Thoracic aorta (tissue), 2 donors: ENCODE measurements around the gene ATP6V1G3. TPM values are rescaled to one million over a fixed set of nuclear protein-coding genes. Genes with fewer than 3 reads are reported as not detected.

Experiments used
- ATAC-seq: fragments of 150-250 bp; one replicate; pipeline ENCODE4 v1.8.0; 2017; ENCODE audit warnings: low read depth; ENCODE audit not compliant: insufficient number of reproducible peaks, low FRiP score
- DNase-seq: peaks from one replicate; pipeline ENCODE4 v3.0.0-alpha.2; 2020; ENCODE audit warnings: low spot score
- H3K27ac ChIP-seq, 2 donors: fragments of 200-600 bp; sonication (generic); 1 replicate in 1 of 2; 2 replicates in 1 of 2; pipeline ENCODE4 v1.5.1; 2016; ENCODE audit warnings: mild to moderate bottlenecking in 2 of 2, moderate library complexity in 2 of 2
- H3K27me3 ChIP-seq: fragments of 200-600 bp; sonication (generic); replicated peaks from 2 replicates; pipeline ENCODE4 v1.6.0; 2016; ENCODE audit warnings: mild to moderate bottlenecking; ENCODE audit not compliant: insufficient read depth
- H3K36me3 ChIP-seq: fragments of 200-600 bp; sonication (generic); one replicate; pipeline ENCODE4 v1.5.1; 2016
- H3K4me1 ChIP-seq, 2 donors: fragments of 200-600 bp; sonication (generic); 1 replicate in 1 of 2; 2 replicates in 1 of 2; pipeline versions ENCODE4 v1.5.1 to v1.6.0; 2016; ENCODE audit warnings: low read depth in 2 of 2, mild to moderate bottlenecking in 1 of 2; ENCODE audit not compliant: control insufficient read depth in 1 of 2
- H3K4me3 ChIP-seq: fragments of 200-600 bp; sonication (generic); 2 replicates; pipeline ENCODE4 v1.5.1; 2016; ENCODE audit warnings: mild to moderate bottlenecking
- H3K9me3 ChIP-seq: fragments of 200-600 bp; sonication (generic); 2 replicates; pipeline ENCODE4 v1.5.1; 2016
- CTCF ChIP-seq: fragments of 200-600 bp; sonication (generic); IDR thresholded peaks from one replicate; pipeline ENCODE4 v1.5.1; 2019; ENCODE audit warnings: antibody characterized with exemption
- total RNA-seq, 2 donors: library from RNA; depleted of rRNA; stranded (reverse); fragments of >200 nt; gene quantifications; one replicate each; pipeline versions ENCODE4 v1.1.0 to v1.2.3, GENCODE V29; 2016

ATP6V1G3 gene
- total RNA-seq, 2 donors from 2014 or later: not detected

- Histone ChIP-seq H3K9me3 (no peaks in the 10 kb centered on the region), H3K4me3 (no peak overlapping the region), H3K27ac (no peak overlapping the region), H3K27me3 (no peaks in the 10 kb centered on the region), H3K36me3 (no peaks in the 10 kb centered on the region), H3K4me1 (no peaks in the 10 kb centered on the region)
- no peak for ATAC-seq
- no peak for DNase-seq
- TF ChIP-seq CTCF: no peak
Observed at GRCh38 chr1:198494658-198495103, 45.8 kb downstream of the ATP6V1G3 start.

- no peaks in the 10 kb centered on the region for H3K9me3 ChIP-seq
- no peak overlapping the region for H3K27ac ChIP-seq
- H3K36me3 ChIP-seq: no peaks in the 10 kb centered on the region
- DNase-seq (no peak), ATAC-seq (no peak)
- no peak overlapping the region for H3K4me3 ChIP-seq
- TF ChIP-seq CTCF: no peak
- H3K27me3 ChIP-seq: no peaks in the 10 kb centered on the region
- H3K4me1 ChIP-seq: no peaks in the 10 kb centered on the region
Observed at GRCh38 chr1:198494139-198494538, 46.3 kb downstream of the ATP6V1G3 start.

- Histone ChIP-seq H3K4me1 (no peaks in the 10 kb centered on the region), H3K36me3 (no peaks in the 10 kb centered on the region), H3K9me3 (no peaks in the 10 kb centered on the region), H3K27ac (no peak overlapping the region), H3K27me3 (no peaks in the 10 kb centered on the region), H3K4me3 (no peak overlapping the region)
- DNase-seq: no peak
- no peak for ATAC-seq
- TF ChIP-seq CTCF: no peak
Observed at GRCh38 chr1:198493329-198493728, 47.2 kb downstream of the ATP6V1G3 start.

- Histone ChIP-seq H3K27ac (no peak overlapping the region), H3K27me3 (no peaks in the 10 kb centered on the region), H3K4me1 (no peaks in the 10 kb centered on the region), H3K4me3 (no peak overlapping the region), H3K9me3 (no peaks in the 10 kb centered on the region), H3K36me3 (no peaks in the 10 kb centered on the region)
- DNase-seq (no peak), ATAC-seq (no peak)
- TF ChIP-seq CTCF: no peak
Observed at GRCh38 chr1:198492872-198493271, 47.6 kb downstream of the ATP6V1G3 start.

DNA sequence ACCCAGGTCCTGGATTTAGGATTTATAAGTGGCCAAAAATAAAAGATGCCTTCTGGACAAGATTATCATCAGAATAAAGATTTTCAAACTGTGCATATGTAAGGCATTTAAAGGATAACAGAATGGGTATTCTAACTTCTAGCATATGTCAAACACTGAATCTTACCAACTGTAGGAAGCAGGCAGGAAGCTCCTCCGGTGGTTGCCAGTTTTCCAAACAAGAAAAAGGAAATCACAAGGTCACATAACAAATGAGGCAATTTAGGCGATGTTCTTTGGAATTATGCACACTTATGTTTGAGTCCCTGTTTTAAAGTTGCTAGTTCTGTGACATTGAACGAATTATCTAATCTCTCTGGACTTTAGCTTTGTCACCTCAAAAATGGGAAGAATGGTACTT is 48.9 kb downstream of the ATP6V1G3 start:
- no peak for TF ChIP-seq CTCF
- DNase-seq (no peak), ATAC-seq (no peak)
- H3K27ac ChIP-seq: no peak overlapping the region
- H3K36me3 ChIP-seq: no peaks in the 10 kb centered on the region
- H3K27me3 ChIP-seq: no peaks in the 10 kb centered on the region
- no peak overlapping the region for H3K4me3 ChIP-seq
- no peaks in the 10 kb centered on the region for H3K4me1 ChIP-seq
- H3K9me3 ChIP-seq: no peaks in the 10 kb centered on the region
